Measurements from ENCODE around the gene ADH1A.

Gene ADH1A

GRCh38 chr4:99234331-99235010, 56.3 kb downstream of the ADH1A start:
- no peak for TF ChIP-seq GATA2 (IDR thresholded peaks at IDR 0.05; ENCODE audit: low read depth, low read length)
- TF ChIP-seq GATA3 (IDR thresholded peaks at IDR 0.05; ENCODE audit: low read depth, low read length) = no peak
